GM18870 (cell line): Measurements from ENCODE around the gene ATG16L1.

Experiments
- ATAC-seq: cut with Tn5 transposase; IDR thresholded peaks from one replicate; pipeline ENCODE4 v1.9.1; 2021; ENCODE audit warnings: moderate library complexity; ENCODE audit not compliant: unreplicated experiment

ATG16L1 gene

GRCh38 chr2:233288663-233289062 is 37.2 kb downstream of the ATG16L1 start:
- no peak for ATAC-seq

GRCh38 chr2:233289648-233290047 is 38.2 kb downstream of the ATG16L1 start:
- no peak for ATAC-seq

- ATAC-seq: no peak
Measured at GRCh38 chr2:233290051-233290845, 38.8 kb downstream of the ATG16L1 start.

GRCh38 chr2:233295891-233296290 is 44.4 kb downstream of the ATG16L1 start:
- ATAC-seq: no peak

GRCh38 chr2:233297076-233297475 is 45.6 kb downstream of the ATG16L1 start:
- ATAC-seq: no peak

- no peak for ATAC-seq
Measured at GRCh38 chr2:233300401-233300800, 48.9 kb downstream of the ATG16L1 start.

- no peak for ATAC-seq
Measured at GRCh38 chr2:233301248-233301647, 49.8 kb downstream of the ATG16L1 start.

- ATAC-seq: no peak
Measured at GRCh38 chr2:233301811-233302210, 50.3 kb downstream of the ATG16L1 start.

GRCh38 chr2:233303252-233303651 is 51.8 kb downstream of the ATG16L1 start:
- ATAC-seq: no peak

GRCh38 chr2:233307565-233307964 is 56.1 kb downstream of the ATG16L1 start, which contains the start of gene SAG:
Gene SAG (plus strand): TSS chr2:233307816. CDS start chr2:233309190, 1,374 bp downstream.
- no peak for ATAC-seq

GRCh38 chr2:233311241-233311926 is 59.9 kb downstream of the ATG16L1 start:
- ATAC-seq: no peak

GRCh38 chr2:233312874-233313273 is 61.4 kb downstream of the ATG16L1 start:
- no peak for ATAC-seq

- no peak for ATAC-seq
Measured at GRCh38 chr2:233314180-233314925, 62.9 kb downstream of the ATG16L1 start.

- ATAC-seq: no peak
Measured at GRCh38 chr2:233317196-233317943, 65.9 kb downstream of the ATG16L1 start.

- no peak for ATAC-seq
Measured at GRCh38 chr2:233319256-233319655, 67.8 kb downstream of the ATG16L1 start.

- no peak for ATAC-seq
Measured at GRCh38 chr2:233320470-233320869, 69.0 kb downstream of the ATG16L1 start.

GRCh38 chr2:233321166-233321565 is 69.7 kb downstream of the ATG16L1 start:
- ATAC-seq: no peak

- ATAC-seq: no peak
Measured at GRCh38 chr2:233323851-233324250, 72.4 kb downstream of the ATG16L1 start.

- ATAC-seq: no peak
Measured at GRCh38 chr2:233325256-233325655, 73.8 kb downstream of the ATG16L1 start.

- no peak for ATAC-seq
Measured at GRCh38 chr2:233325814-233326213, 74.3 kb downstream of the ATG16L1 start.

GRCh38 chr2:233326500-233326899 is 75.0 kb downstream of the ATG16L1 start:
- no peak for ATAC-seq
